ENCODE data around the gene ATP8B2.
A peak's percentile ranks its signal among the peaks of the same experiment; 100 is the strongest.
"Not testable (repeated sequence)": the region's sequence is repeated elsewhere in the genome, so short reads cannot be mapped to it uniquely, and the experiment has no call there.

ATP8B2 gene

DNA sequence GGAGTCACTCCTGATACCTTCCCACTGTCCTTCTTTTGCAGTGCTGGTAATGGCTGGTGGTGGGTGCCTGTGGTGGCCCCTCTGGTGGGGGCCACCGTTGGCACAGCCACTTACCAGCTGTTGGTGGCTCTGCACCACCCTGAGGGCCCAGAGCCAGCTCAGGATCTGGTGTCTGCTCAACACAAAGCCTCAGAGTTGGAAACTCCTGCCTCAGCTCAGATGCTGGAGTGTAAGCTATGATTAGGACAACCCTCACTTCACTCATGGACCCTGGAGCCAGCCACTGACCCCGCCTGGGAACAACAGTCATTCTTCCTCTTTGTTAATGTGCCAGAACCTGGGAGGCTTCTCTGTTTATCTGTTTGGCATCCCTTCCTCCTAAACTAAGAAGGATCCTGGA is 1.1 kb upstream of the ATP8B2 start:
- DNase-seq = no peak

DNA sequence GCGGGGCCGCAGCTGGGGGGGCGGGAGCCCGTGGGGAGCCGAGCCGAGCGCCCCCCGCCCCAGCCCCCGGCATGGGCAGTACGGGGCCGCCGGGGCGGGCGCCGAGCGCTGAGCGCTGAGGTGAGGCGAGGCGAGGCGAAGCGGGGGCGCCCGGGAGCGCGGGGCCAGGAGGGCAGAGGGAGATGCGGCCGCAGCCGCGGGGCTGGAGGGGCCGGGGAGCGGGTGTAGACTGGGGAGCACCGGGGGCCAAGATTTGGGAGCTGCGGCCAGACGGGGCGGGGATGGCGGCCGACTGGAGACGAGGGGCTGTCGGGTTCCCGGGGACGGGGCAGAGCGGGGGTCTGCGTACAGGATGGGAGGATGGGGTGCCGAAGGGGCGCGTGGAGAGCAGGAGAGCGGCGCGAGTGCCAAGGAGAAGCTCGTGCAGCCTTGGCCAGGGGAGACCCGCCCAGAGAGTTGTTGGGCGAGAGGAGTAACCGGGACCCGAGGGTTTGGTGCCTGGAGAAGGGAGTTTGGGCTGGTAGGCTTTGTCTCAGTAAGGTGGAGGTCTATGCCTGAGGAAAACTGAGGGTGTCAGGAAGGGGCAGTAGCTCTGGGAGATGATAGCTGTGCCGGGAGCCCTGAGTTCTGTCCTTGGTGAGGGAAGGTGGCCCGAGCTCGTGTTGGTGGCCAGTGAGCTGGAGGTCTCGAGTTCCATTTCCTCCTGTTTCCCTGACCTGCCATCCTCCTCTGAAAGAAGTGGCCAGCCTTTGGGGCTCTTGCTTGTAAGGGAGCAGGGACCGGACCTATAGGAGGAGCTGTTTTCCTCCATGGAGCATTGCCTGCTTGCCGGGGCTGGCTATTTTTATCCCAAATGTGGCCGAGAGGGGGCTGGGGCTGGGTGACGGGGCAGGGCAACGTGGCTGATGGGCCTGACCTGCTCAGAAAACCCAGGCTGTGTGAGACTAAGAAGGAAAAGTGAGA is 539 bp downstream of the ATP8B2 start:
- DNase-seq = peak; percentile 3 to 12

DNA sequence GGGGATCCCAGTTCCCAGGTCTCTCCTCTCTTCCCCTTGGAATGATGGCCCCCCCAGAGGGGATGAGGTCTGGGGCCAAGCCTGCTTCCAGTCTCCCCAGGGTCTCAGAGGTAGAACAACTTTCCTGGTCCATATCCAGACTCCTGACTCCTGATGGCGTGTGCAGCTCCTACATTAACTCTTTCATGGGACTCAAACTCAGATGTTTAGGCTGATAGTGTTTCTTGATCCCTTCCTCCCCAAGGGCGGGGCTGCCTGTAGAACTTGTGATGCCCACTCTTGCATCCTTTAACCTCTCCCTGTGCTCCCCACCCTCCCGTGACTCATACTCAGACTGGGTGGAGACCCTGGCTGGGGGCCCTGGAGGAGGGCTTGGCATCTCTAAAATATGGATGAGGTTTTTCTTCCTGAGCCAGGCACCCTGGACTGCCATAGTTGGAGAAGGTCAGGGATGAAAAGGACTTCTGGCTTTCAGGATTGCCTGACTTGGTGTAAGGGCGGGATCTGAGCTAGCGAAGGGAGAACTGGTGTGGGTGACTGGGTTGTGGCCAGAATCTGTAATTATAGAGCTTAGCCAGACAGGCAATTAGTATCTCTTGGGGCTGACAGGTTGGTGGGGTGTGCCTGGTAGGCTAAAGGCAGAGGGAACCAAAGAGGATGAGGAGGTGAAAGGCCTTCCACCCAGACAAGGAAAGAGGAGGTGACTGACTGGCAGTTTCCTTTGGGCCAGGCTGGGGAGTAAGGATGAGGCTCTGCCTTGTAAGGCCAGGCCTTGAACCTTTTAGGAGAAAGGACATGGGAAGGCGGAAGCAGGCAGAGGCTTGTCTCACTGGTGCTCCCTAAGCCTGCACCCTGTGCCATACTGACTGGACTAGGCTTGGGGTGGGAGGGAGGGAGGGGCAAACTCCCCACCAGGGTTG is 1.5 kb downstream of the ATP8B2 start:
- DNase-seq = no peak

DNA sequence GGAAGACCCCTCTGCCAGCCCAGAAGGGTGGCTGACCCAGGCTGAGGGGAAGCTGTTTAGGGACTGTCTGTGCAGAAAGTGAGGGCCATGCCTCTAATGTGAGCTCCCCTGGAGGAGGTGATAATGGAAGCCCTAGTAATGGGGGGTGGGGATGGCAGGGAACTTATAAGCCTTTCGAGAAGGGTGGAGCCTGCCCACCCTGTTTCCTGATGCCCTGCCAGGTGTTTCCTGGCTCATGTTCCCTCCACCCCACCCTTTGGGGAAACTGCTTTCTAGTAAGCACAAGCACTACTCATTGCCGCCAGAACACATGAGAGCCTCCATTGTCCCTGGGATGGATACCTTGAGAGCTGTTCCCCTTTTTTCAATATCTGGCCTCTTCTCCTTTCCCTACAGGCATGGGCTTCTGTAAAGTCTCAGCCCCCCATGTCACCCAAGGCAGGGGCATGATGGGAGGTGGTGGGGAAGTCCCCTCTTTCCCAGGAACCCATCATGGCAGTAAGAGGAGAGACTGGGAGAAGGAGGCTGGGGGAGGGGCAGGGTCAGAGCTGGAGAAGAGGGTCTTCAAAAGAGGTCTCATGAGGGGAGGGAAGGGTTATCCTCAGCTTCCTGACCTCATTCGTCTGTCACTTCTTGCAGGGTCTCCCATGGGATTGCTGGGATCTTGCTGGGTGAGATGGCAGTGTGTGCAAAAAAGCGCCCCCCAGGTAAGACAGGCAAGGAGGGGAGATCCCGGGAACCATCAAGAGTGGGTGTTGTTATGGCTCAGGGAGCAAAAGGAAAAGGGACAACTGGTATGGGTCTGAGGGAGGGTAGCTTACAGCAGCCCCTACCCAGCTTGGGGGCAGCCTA is 2.4 kb downstream of the ATP8B2 start:
- no peak for DNase-seq

DNA sequence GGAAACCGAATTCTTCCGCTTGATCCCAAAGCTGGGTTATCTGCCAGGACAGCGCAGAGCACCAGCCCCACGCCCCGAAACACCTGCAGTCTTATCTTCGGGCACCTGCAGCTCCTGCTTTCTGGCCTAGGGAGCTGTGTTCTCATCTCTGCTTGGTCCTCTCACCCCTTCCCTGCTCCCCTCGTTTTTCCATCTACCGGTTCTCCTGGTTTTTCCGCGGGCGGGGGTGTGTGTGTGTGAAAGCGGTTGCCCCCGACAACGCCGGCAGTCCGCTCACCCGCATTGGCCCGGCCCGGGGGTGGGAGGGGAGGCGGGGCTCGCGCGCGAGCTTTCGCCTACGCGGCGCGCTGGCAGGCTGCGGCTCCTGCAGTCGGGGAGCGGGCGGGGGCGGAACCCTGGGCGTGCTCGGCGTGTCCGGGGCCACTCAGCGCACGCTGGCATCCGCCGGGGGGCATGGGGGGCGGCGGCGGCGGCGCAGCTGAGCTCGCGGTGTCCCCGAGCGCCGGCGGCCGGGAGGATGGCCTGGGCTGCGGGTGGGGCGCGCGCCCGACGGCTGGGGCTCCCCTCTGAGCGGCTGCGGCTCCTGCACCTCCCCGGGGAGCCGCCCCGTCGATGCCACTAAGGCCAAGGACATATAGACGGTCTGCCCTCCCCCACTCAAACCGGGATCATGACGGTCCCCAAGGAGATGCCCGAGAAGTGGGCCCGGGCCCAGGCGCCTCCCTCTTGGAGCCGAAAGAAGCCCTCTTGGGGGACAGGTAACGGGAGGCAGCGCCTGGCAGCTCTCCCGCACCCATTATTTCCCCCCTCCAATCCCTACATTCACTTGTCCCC is 3.2 kb downstream of the ATP8B2 start:
- no peak for DNase-seq

DNA sequence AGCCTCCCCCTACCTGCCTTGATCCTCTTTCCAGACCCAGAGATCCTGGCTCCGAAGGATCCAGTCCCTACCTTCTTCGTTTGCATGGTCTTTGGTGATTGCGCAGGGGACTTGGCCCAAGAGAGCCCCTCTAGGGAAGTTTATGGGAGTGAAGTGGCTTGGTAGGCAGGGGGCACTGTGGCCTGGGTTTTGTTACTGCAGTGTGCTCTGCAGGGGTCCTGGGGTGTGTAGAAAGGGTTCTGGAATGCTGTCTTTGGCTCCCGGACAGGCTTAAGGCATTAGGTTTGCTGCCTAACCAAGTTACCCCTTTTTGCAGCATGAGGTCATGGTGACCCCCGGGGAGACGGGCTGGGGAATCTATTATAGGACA is 3.8 kb downstream of the ATP8B2 start:
- DNase-seq = no peak

DNA sequence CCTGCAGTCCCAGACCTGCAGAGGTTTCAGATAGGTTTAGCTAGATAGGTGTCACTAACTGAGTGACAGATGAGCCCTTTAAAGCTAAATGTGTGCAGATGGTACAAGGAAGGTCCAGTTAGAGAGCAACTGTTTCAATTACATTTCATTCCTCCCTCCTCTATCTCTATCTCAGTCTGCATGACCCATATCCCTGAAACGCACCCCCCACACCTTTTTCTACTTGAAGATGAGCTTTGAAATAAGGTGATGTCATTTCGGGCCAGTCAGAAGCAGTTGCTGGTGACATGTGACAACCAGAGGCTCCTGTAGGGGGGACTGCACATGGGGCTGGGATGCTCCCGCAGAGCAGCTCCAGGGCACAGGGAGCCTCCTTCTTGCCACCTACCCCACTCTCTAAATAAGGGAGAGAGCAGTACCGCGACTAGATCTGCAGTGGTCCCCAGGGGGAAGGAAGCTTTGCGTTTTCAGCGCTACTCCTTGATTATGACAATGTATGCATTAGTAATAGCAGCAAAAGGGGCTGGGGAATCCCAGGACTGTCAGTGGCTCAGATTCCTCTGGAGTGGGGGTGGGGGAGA is 4.3 kb downstream of the ATP8B2 start:
- no peak for DNase-seq

DNA sequence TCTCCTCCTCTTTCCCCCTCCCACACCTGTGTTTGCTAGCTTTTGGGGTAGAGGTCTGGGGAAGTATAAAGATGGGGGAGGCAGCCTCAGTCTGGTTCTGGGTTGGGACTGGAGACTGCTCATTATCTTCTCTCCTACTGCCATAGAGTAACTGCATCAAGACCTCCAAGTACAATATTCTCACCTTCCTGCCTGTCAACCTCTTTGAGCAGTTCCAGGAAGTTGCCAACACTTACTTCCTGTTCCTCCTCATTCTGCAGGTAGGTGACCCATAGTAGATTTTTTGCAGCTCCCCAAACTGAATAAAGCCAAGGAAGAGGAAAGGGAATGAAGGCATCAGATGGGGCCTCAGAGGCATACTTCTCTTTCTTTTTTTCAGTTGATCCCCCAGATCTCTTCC is 5.3 kb downstream of the ATP8B2 start:
- DNase-seq = no peak

DNA sequence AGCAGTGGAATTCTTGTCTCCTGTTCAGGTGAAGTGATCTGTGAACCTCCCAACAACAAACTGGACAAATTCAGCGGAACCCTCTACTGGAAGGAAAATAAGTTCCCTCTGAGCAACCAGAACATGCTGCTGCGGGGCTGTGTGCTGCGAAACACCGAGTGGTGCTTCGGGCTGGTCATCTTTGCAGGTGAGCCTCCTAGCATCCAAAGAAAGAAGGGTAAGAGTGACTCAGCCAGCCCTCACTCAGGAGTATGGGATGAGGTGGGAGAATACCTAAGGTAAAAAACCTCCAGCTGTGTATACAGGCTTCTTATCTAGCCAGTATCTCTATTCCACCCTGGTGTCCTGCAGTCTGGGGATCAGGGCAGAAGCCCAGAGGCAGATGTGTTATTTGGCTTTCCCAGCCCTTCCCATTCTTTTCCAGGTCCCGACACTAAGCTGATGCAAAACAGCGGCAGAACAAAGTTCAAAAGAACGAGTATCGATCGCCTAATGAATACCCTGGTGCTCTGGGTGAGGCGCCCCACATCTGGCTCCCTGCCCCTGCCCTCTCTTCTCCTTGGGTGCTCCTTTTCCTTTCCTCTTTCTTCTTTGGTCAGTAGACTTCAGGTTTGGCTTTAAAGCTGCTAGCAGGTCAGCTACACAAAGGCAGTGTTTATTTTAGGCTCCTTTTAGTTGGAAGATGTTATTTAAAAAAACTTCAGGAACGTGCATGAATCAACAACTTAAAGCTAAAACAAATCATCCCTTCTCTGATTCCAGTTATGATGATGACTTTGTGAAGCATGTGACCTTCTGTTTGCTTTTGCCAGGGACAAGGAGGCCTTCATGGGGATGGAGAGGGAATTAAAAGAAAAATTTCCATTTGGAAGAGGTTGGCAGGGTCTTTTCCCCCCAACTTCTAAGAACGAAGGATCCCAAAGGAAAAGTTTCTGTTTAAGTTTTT is 9.0 kb downstream of the ATP8B2 start:
- no peak for DNase-seq

DNA sequence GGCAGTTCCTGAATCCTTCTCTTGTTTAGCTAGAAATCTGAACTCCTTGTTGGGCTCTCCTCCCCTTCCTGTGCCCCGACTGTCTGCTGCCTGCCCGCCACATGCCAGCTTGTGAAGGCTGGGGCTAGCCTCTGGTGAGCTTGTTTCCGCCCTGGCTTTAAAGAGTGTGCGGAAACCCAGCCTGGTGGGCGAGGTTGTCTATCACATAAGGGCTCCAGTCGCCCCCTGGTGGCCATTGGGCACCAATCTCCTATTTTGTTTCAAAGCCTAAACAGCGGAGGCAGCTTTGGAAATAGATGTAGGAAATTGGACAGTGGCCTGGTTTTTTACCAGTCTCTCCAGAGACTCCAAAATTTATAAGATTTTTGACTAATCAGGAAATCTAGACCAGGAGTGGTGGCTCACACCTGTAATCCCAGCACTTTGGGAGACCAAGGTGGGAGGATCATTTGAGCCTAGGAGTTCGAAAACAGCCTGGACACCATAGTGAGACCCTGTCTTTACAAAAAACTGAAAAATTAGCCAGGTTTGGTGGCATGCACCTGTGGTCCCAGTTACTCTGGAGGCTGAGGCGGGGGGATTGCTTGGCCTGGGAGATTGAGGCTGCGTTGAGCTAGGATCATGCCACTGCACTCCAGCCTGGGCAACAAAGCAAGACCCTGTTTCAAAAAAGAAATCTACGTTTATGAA is 9.8 kb downstream of the ATP8B2 start:
- peak; percentile 53 to 56 for DNase-seq

DNA sequence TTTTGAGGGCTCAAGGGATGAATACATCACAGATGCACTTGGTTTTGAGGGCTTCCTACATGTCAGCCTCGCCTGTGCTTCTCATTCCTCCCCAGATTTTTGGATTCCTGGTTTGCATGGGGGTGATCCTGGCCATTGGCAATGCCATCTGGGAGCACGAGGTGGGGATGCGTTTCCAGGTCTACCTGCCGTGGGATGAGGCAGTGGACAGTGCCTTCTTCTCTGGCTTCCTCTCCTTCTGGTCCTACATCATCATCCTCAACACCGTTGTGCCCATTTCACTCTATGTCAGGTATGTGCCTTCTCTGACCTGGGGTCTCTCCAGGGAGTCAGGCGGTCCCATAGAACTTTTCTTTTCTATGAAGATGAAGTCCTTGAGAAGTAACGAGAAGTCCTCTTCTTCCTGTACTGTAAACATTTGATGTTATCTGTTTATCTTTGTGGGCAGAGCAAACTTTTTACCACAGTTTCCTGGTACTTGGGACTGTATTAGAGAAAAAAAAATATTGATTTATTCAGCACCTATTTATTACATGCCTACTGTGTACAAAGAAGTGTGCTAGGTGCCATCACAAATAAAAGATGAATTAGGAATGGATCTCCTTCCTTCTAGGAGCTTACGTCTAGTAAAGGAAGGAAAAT is 12.0 kb downstream of the ATP8B2 start:
- DNase-seq = no peak

DNA sequence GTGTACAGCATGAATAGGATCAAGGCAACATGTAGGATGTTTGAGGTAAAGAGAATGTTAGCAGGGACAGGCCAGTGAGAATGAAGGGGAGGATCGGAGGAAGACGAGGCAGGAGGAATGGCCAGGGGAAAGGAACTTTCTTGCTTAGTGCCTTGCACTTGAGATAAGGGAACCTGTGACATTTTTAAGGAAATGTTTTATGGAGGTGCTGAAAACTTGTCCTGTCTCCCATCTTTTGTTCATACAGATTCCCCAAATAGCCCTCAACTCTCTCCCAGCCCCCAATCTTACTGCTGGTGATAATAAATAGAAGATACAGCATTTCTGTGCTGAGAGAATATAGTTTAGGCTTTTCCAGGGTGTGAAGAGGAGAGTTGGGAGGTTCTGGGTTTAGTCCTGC is 13.6 kb downstream of the ATP8B2 start:
- no peak for DNase-seq

DNA sequence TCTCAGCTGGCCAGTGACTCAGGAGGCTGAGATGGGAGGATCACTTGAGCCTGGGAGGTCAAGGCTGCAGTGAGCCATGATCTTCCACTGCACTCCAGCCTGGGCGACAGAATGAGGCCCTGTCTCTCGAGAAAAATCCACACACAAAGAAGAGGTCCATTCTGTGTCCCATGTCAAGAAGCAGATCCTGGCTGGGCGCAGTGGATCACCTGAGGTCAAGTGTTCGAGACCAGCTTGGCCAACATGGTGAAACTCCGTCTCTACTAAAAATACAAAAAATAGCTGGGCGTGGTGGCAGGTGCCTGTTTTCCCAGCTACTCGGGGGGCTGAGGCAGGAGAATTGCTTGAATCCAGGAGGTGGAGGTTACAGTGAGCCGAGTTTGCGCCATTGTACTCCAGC is 16.0 kb downstream of the ATP8B2 start:
- not testable (repeated sequence) for DNase-seq

DNA sequence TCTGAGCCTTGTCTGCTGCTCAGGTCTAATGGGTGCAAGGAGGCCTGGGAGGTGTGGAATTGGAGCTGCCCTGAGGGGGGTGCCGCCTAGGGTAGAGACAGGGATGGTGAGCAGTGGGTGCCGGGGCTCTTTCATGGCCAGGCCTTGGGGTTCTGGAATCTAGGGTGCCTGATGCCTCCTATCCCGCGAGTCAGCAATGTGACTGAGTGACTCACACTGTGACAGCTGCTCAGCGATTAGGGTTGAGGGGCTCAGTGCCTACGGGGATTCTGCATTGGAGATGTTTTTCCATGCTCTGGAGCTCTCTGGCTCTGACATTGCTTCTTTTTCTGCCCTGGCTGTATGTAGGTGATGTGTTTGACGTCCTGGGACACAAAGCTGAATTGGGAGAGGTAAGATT is 16.8 kb downstream of the ATP8B2 start:
- DNase-seq = no peak

DNA sequence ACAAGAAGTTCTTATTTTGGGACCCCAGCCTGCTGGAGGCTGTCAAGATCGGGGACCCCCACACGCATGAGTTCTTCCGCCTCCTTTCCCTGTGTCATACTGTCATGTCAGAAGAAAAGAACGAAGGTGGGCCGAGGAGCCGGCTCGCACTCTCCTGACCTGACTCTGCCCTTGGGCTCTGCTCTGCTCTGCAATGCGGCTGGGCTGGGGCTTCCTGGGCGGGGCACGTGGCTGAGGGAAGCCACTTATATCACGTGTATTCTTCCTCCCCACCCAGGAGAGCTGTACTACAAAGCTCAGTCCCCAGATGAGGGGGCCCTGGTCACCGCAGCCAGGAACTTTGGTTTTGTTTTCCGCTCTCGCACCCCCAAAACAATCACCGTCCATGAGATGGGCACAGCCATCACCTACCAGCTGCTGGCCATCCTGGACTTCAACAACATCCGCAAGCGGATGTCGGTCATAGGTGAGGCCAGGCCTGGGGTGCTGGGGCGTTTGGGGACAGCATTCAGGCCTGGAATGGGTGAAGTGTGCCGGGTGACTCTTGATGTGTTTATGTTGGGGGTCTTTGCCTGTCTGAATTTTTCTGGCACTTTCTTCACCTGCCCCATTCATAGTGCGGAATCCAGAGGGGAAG is 17.6 kb downstream of the ATP8B2 start:
- no peak for DNase-seq

DNA sequence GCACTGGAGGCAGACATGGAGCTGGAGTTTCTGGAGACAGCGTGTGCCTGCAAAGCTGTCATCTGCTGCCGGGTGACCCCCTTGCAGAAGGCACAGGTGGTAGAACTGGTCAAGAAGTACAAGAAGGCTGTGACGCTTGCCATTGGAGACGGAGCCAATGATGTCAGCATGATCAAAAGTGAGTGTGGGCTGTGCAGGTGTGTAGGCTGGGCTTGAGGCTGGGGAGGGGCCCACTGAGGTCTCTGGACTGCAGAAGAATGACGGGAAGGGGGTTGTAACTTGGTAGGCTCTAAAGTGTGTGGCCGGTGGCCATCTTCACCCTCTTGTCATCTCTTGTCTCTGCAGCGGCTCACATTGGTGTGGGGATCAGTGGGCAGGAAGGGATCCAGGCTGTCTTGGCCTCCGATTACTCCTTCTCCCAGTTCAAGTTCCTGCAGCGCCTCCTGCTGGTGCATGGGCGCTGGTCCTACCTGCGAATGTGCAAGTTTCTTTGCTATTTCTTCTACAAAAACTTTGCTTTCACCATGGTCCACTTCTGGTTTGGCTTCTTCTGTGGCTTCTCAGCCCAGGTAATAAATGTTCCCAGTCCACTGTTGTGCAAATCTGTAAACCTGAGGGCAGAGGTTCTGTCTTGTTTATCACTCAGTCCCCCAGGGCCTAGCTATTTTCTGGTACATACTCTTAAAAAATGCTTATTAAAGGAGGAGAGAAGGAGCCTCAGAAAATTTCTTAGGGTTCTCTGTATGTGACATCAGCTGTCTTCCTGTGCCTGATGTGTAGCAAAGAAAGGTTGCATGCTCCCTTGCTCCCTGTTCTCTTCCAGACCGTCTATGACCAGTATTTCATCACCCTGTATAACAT is 19.9 kb downstream of the ATP8B2 start:
- peak; percentile 6 to 7 for DNase-seq

DNA sequence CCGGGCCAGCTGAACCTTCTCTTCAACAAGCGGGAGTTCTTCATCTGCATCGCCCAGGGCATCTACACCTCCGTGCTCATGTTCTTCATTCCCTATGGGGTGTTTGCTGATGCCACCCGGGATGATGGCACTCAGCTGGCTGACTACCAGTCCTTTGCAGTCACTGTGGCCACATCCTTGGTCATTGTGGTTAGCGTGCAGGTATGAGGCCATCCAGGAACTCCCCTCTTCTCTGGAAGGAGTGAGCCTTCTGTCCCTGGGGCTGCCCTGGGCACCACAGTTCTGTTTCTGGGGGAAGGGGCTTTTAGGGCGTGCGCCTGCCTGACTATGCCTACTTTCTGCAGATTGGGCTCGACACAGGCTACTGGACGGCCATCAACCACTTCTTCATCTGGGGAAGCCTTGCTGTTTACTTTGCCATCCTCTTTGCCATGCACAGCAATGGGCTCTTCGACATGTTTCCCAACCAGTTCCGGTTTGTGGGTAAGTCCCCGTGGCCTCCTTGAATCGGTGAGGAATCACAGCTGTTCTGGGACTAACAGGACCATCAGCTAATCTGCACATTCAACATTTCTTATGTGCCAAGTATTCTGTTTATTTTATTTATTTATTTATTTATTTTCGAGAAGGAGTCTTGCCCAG is 21.1 kb downstream of the ATP8B2 start:
- no peak for DNase-seq
